ENCODE measurements around the gene NEXN.
"Not testable (repeated sequence)": the region's sequence is repeated elsewhere in the genome, so short reads cannot be mapped to it uniquely, and the experiment has no call there.

The NEXN gene

DNA sequence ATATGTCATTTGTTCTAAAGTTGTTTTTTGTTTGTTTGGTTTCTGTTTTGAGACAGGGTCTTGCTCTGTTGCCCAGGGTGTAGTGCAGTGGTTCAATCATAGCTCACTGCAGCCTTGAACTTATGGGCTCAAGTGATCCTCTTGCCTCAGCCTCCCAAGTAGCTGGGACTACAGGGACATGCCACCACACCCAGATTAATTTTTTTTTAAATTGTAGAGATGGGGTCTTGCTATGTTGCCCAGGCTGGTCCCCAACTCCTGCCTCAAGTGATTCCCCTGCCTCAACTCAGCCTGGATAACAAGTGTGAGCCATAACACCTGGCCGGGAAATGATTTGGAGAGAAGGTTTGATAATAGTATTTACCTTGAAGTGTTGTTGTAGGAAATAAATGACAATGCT is 18.2 kb downstream of the NEXN start:
- no peak for FAIRE-seq

DNA sequence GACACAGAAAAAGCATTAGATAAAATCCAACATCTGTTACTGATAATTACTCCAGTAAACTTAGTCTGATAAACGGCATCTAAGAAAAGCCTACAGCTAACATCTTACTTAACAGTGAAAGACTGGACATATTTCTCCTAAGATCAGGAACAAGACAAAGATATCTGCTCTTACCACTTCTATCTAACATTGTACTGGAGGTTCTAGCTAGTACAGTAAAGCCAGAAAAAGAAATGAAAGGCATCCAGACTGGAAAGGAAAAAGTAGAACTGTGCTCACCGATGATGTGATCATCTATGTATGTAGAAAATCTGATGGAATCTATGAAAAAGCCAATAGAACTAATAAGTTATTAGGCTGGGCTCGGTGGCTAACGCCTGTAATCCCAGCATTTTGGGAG is 21.7 kb downstream of the NEXN start:
- FAIRE-seq = no peak

GRCh38 chr1:77918918-77919317 is 30.5 kb downstream of the NEXN start:
- FAIRE-seq = not testable (repeated sequence)

DNA sequence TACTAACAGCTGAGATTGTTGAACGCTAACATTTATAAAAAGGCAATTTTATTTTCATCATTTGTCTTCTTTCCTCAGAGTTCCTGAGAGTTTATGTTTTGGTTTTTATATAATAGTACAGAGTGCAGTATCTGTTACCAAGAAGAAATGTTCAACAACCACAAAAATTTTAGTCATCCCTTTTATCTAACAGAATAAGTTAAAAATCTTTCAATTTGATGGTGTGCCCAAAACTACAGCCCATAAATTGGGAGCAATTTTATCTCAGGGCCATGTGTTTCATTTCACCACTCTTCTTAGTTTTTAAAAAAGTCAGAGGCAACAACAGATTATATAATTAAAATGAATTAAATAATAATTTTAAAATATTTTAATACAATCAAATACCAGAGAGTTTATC is 37.1 kb downstream of the NEXN start:
- FAIRE-seq = peak; percentile 98

- FAIRE-seq = no peak
These were observed 37.5 kb downstream of the NEXN start for GRCh38 chr1:77925956-77926355.

DNA sequence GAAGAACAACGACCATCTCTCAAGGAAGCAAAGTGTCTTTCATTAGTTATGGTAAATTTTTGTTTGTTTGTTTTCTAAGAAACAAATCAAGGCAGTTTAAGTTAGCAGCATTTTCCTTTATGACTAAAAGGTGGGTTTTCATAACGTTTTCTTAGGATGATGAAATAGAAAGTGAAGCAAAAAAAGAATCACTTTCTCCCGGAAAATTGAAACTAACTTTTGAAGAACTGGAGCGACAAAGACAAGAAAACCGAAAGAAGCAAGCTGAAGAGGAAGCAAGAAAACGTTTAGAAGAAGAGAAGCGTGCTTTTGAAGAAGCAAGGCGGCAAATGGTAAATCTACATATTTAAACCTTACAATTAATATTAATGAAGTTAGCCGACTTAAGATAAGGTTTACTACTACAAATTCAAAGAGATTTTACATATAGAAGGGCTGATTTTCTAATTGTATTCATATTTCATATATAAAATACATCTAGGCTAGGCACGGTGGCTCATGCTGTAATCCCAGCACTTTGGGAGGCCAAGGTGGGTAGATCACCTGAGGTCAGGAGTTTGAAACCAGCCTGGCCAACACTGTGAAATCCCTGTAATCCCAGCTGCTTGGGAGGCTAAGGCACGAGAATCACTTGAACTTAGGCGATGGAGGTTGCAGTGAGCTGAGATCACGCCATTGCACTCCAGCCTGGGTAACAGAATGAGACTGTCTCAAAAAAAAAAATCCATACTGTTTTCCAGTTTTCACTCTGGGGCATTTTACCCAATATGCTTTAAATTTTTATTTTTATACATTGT is 38.3 kb downstream of the NEXN start:
- peak; percentile 4 for FAIRE-seq

GRCh38 chr1:77927414-77927813 is 39.0 kb downstream of the NEXN start:
- no peak for FAIRE-seq

DNA sequence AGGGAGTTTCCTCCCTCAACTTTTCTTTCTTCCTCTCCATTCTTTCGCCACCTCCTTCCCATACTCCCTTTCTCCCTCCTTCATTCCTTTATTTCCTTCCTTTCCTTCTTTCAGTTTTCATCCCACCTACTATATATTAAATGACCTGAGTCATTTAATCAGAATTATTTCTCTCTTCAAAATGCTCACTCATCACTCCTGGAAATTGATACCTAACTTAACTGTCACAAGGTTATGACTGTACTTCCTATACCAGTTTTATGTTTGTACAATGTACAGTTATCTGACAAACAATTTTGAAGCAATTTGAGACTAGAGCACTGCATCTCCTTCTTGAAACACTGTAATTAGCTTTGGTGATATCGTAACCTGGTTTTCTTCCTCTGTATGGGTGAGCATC is 41.4 kb downstream of the NEXN start:
- FAIRE-seq = no peak

- FAIRE-seq = no peak
These were observed 50.2 kb downstream of the NEXN start for GRCh38 chr1:77938651-77939050.

- no peak for FAIRE-seq
These were observed 52.6 kb downstream of the NEXN start for GRCh38 chr1:77940921-77941570.

GRCh38 chr1:77942400-77943140 is 54.1 kb downstream of the NEXN start:
- no peak for FAIRE-seq

- no peak for FAIRE-seq
These were observed 56.9 kb downstream of the NEXN start for GRCh38 chr1:77945345-77945744.

GRCh38 chr1:77948841-77949424 is 60.5 kb downstream of the NEXN start:
- FAIRE-seq = no peak

DNA sequence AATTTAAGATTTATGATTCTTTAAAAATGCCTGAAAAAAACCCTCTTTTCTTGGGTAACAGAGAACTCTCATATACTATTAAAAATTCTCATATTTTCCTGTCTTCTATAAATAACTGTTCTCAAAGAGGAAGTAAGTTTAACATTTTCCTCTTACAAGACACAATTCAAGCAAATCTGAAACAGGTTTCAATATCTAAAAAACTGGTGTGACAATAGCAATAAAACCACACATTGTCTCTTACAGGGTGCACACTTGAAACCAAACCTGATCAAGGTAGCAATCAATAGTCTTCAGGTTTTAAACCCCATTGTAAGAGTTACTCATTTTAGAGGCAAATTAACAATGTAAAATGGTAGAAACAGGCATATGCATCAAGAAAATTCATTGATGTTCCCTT is 62.4 kb downstream of the NEXN start:
- no peak for FAIRE-seq

- no peak for FAIRE-seq
These were observed 62.9 kb downstream of the NEXN start for GRCh38 chr1:77951328-77951727.

- no peak for FAIRE-seq
These were observed 65.5 kb downstream of the NEXN start for GRCh38 chr1:77953907-77954306.

- no peak for FAIRE-seq
These were observed 66.1 kb downstream of the NEXN start for GRCh38 chr1:77954521-77954920.

GRCh38 chr1:77955709-77956108 is 67.3 kb downstream of the NEXN start:
- no peak for FAIRE-seq

DNA sequence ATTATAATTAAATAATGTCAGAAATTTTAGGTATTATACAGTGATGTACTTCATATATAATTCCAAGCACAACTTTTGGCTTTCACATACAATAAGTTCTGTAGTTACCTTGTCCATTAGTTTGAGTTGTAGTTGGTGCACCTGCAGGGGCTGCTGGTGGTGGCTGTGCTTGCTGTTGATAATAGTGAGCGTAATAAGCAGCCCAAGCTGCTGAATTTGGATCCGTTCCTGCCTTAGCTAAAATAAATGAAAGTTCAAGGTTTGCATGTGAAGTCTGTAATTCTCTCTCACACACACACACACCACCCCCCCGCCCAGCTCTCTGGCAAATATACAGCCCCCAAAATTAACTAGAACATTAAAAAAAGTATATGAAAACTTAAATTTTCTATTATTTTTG is 68.0 kb downstream of the NEXN start:
- no peak for FAIRE-seq

DNA sequence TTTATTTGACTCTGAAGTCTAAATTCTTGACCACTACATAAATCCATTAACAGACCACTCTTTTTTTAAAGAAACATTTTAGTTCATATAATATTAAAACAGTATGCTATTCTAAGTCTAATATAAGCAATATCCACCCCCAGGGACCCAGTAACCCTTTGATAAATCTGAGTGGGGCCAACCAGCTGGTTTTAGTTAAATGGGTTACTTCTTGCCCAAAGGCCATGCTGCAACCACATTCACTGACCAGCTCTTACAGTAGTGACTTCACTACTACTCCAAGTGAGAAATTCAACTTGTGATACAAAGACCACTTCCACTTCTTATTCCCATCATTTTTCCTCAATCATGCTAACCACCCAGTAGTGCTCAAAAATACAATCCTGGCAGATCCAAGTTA is 70.0 kb downstream of the NEXN start:
- no peak for FAIRE-seq

- no peak for FAIRE-seq
These were observed 70.4 kb downstream of the NEXN start for GRCh38 chr1:77958850-77959249.

DNA sequence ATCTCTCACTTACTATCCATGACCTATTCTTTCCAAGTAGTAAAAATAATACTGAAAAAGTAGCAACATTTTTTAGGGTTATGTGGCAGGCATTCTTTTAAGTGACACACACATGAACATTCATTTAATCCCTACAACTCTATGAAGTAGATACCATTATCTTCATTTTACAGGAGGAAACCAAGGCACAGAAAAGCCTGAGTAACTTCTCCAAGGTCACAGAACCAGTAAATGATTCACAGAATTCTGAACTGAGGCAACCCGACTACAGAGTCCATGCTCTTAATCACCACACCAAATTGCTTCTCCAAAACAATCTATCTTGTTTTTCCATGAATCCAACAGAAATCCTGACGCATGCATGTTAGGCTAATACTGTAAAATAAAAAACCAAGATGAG is 73.0 kb downstream of the NEXN start:
- FAIRE-seq = no peak

DNA sequence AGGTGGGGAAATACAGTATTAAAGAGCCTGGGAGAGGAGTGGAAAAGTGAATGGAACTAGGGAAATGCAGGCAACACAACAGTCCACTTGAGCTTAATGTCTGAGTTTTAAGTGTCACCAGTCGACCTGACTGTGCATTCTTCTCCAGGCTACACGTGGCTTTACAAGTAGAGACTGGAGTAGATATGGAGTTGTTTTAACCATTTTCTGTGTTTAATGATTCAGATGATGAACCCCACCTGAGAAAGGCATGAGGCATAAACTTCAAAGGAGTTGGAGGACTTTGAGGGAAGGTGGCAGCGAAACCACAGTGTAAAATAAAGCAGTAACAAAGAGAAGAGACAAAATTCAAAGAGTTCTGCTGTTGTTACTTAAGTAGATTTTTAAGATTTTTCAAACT is 77.9 kb downstream of the NEXN start:
- no peak for FAIRE-seq

DNA sequence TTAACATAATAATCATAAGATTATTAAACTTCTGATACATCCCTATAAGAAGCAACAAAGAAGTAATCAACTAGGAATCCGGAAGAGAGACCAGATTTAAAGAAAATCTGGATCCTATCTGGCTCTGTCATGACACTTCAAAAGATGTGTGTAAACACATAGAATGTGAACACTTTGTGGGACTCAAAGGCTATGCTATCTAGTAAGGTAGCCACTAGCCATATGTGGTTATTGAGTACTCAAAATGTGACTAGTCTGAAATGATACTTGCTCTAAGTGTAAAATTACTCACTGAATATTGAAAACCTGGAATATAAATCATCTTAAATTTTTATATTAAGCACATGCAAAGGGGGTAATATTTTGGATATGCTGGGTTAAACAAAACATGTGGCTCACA is 81.8 kb downstream of the NEXN start:
- FAIRE-seq = no peak
